ENCODE results near the gene ZNF850.

GRCh38 chr19:36719687-36720556 is 52.7 kb downstream of the ZNF850 start:
- TF ChIP-seq POLR2AphosphoS5 (IDR thresholded peaks at IDR 0.05; ENCODE audit: control insufficient read depth, insufficient read depth, low read depth, low read length) (no peak), GABPA (tag; conservative IDR thresholded peaks at IDR 0.05; ENCODE audit: low read depth) (no peak), CBFB (CRISPR knock-in tag; IDR thresholded peaks at IDR 0.05) (no peak), PHB (CRISPR knock-in tag; IDR thresholded peaks at IDR 0.05) (no peak), EZH2 (IDR thresholded peaks at IDR 0.05; ENCODE audit: borderline replicate concordance, low read depth, low read length) (no peak), ZBTB2 (IDR thresholded peaks at IDR 0.05) (no peak), MYBL2 (IDR thresholded peaks at IDR 0.05; ENCODE audit: low read depth) (no peak), MYBL2 (CRISPR knock-in tag; IDR thresholded peaks at IDR 0.05; ENCODE audit: borderline replicate concordance) (no peak), PML (IDR thresholded peaks at IDR 0.05; ENCODE audit: low read length) (no peak), CTCF (IDR thresholded peaks at IDR 0.05 in 2 of 3, conservative IDR thresholded peaks at IDR 0.05 in 1 of 3; ENCODE audit: insufficient read depth in 2 of 3, low read depth in 1 of 3, low read length in 3 of 3) (no peak), POLR2A (conservative IDR thresholded peaks at IDR 0.05) (no peak), HNRNPUL1 (IDR thresholded peaks at IDR 0.05; ENCODE audit: low read length) (no peak), NUFIP1 (IDR thresholded peaks at IDR 0.05; ENCODE audit: partially characterized antibody) (no peak)

Data from K562 (cell line).